ENCODE results near the gene NIPA2.
A peak's percentile ranks its signal among the peaks of the same experiment; 100 is the strongest.

The NIPA2 gene

GRCh38 chr15:22877607-22878006, 39.1 kb downstream of the NIPA2 start:
- DNase-seq (ENCODE audit: low spot score), result peak; percentile 33

GRCh38 chr15:22878103-22878502, 39.6 kb downstream of the NIPA2 start:
- peak; percentile 13 for DNase-seq (ENCODE audit: low spot score)

- DNase-seq (ENCODE audit: low spot score), result peak; percentile 22
These were observed 41.9 kb downstream of the NIPA2 start for GRCh38 chr15:22880068-22880980.

DNA sequence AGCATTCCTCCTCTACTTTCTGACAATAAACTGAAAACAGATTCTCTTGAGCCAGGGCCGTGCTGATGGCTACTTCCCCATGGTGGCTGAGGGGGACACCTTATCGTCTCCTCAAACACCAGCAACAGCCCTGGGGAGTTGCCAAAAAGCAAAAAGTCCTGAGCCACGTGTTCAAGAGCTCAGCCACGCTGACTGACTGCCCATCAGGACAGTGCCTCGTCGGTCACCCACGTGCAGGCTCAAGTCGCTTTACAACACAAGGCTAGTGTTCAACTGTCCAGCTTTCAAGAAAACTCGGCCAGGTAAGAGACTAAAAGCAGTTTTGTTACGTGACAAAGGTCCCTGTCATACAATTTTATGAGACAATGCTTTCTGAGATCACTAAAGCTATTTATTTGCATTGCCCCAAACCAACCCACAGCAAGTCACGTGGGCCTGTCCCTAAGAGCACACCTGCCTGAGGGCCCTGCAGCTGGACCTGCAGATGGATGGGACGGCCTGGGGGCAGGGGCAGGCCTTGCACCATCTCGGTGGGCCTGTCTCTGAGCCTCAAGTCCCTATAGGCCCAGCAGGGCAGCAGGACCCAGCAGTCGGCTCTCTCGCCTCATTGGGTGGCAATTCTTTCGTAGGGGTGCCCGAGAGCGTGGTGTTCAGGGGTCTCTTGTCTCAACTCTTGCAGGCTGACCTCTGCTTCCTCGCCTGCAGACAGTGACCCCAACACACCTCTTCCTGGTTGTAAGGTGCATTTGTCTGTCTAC, 42.7 kb downstream of the NIPA2 start:
- no peak for DNase-seq (ENCODE audit: low spot score)

GRCh38 chr15:22881739-22882440, 43.4 kb downstream of the NIPA2 start:
- peak; percentile 15 for DNase-seq (ENCODE audit: low spot score)

- no peak for DNase-seq (ENCODE audit: low spot score)
These were observed 44.7 kb downstream of the NIPA2 start for GRCh38 chr15:22883196-22883595.

DNA sequence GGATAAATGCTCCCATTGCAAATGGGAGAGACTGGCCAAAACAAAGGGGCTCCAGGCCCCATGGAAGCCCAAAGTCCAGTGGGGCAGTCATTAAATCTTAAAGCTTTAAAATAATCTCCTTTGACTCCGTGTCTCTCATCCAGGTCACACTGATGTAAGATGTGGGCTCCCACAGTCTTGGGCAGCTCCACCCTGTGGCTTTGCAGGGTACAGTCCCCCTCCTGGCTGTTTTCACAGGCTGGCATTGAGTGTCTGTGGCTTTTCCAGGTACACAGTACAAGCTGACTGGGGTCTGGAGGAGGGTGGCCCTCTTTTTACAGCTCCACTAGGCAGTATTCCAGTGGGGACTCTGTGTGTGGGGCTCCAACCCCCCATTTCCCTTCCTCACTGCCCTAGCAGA, 45.9 kb downstream of the NIPA2 start:
- no peak for DNase-seq (ENCODE audit: low spot score)

DNA sequence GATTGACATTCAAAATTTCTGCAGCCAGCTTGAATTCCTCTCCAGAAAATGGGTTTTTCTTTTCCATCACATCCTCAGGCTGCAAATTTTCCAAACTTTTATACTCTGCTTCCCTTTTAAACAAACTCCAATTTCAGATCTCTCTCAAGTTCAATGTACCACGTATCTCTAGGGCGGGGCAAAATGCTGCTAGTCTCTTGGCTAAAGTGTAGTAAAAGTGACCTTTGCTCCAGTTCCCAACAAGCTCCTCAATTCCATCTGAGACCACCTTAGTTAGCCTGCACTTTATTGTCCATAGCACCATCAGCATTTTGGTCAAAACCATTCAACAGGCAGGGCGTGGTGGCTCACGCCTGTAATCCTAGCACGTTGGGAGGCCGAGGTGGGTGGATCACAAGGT, 46.7 kb downstream of the NIPA2 start:
- no peak for DNase-seq (ENCODE audit: low spot score)

DNA sequence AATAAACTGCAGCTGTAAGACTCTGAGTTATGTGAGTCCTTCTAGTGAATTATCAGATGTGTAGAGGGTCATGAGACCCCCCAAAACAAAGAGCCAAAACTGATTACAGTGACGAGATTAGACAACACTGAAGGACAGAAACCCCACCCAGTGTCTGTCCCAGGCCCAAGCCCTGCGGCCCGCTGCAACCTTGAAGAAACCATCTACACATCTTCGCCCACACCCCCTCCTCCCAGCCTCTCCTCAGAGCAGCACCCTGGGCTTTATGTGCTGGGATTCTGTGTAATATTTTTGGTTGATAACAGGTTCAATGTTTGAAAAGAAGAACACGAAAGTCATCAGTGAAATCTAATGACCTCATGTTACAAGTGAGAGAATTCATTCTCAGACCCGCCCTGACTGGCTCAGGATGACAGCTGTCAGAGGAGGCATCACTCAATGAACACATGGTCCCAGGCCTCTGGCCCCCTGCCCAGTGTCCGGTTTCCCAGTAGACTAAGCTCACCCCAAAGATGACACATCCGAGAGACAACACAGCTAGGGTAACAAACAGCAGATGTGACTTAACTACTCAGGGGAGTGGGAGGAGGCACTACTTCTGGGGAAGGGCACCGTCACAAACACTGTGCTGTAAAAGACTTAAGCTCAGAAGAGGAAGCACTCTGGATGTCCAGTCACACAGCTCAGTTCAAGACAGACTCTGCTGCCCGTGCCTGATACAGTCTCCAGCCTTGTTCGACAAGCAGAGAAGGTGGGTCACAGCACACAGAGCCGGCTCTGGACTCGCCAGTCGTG, 48.9 kb downstream of the NIPA2 start:
- DNase-seq (ENCODE audit: low spot score), result peak; percentile 14

- DNase-seq (ENCODE audit: low spot score), result no peak
These were observed 49.8 kb downstream of the NIPA2 start for GRCh38 chr15:22888120-22888859.

GRCh38 chr15:22889146-22889818, 50.8 kb downstream of the NIPA2 start:
- DNase-seq (ENCODE audit: low spot score), result no peak

- DNase-seq (ENCODE audit: low spot score), result no peak
These were observed 51.8 kb downstream of the NIPA2 start for GRCh38 chr15:22890296-22890695.

- DNase-seq (ENCODE audit: low spot score), result no peak
These were observed 53.2 kb downstream of the NIPA2 start for GRCh38 chr15:22891426-22892210.

DNA sequence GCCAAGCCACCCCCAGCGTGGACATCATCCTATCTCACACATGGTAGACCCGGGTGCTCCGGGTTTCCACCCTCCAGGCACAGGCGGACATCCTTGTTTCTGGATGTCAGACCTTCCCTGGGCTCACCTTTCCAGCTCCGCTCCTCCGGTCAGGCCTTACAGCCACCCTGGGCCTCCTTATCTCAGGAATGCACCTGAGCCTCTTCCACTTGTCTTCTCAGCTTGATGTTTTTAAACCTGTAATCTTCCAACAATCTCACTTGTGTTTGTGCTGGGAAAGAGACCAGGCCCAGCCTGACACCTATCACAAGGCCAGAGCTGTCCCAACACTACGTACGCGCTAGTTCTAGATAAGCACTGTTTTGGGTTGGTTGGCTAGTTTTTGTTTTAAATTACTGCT, 53.9 kb downstream of the NIPA2 start:
- peak; percentile 17 for DNase-seq (ENCODE audit: low spot score)

GRCh38 chr15:22893081-22893480, 54.6 kb downstream of the NIPA2 start:
- peak; percentile 18 for DNase-seq (ENCODE audit: low spot score)

- DNase-seq (ENCODE audit: low spot score), result no peak
These were observed 55.4 kb downstream of the NIPA2 start for GRCh38 chr15:22893881-22894280.

DNA sequence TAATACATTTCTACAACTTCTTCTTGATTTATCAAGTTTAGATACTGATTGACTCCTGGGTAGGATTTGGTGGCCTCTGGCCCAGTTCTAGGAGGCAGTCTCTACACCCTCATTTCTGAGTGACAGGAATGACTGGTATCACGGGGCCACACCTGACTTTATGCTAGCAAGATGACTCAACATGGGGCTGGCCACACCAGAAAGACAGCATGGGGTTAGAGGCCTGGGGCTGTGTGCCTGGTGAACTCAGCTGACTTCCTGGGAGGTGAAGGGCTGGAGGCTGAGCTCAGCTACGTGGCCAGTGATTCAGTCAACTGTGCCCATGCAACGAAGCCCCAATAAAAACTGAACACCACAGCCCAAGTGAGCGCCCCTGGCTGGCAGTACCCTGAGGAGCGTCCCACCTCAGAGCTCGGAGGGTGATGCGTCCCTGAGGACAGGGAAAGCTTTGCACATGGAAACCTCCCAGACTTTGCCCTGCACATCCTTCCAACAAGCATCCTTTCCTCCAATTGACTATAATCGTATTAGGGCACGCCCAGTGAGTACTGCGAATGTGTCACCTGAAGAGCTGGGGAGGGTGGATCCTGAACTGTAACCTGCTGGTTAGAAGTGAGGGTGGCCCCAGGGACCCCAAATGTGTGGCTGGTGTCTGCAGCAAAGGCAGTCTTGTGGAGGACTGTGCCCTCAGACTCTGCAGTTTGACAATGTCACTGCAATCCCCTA, 57.2 kb downstream of the NIPA2 start:
- DNase-seq (ENCODE audit: low spot score), result peak; percentile 18

- peak; percentile 24 for DNase-seq (ENCODE audit: low spot score)
These were observed 63.6 kb downstream of the NIPA2 start for GRCh38 chr15:22902046-22902445.

- DNase-seq (ENCODE audit: low spot score), result peak; percentile 33
These were observed 64.1 kb downstream of the NIPA2 start for GRCh38 chr15:22902578-22902977.
